ENCODE results near the gene LYL1.

The LYL1 gene

GRCh38 chr19:13115936-13116281 lies 13.3 kb upstream of the LYL1 start:
- DNase-seq (ENCODE audit: extremely low read depth, low read depth), result no peak
- TF ChIP-seq CTCF (IDR thresholded peaks at IDR 0.05; ENCODE audit: low read depth, low read length), result no peak

DNA sequence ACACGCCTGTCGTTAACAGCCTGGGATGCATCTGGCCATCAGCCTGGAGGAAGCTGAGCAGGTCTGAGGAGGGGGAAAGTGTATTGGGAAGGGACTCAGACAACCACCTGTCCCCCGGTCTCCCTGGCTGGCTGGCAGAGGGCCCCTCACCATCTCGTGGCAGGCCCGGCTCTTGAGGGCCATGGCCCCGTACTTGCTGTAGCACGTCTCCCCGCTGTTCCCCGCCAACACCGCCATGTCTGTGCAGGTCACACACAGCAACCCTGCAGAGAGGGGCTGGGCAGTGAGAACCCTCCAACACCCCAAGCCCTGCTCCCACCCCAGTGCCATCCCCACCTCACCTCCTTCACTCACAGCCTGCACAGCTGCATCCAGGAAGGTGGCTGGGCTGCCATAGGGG lies 9.9 kb upstream of the LYL1 start:
- no peak for TF ChIP-seq CTCF (IDR thresholded peaks at IDR 0.05; ENCODE audit: low read depth, low read length)
- DNase-seq (ENCODE audit: extremely low read depth, low read depth), result no peak

- no peak for TF ChIP-seq CTCF (IDR thresholded peaks at IDR 0.05; ENCODE audit: low read depth, low read length)
- DNase-seq (ENCODE audit: extremely low read depth, low read depth), result no peak
Measured at GRCh38 chr19:13110099-13110610, 7.5 kb upstream of the LYL1 start.

- no peak for TF ChIP-seq CTCF (IDR thresholded peaks at IDR 0.05; ENCODE audit: low read depth, low read length)
- no peak for DNase-seq (ENCODE audit: extremely low read depth, low read depth)
Measured at GRCh38 chr19:13109361-13110098, 6.9 kb upstream of the LYL1 start.

- TF ChIP-seq CTCF (IDR thresholded peaks at IDR 0.05; ENCODE audit: low read depth, low read length), result no peak
- DNase-seq (ENCODE audit: extremely low read depth, low read depth), result no peak
Measured at GRCh38 chr19:13104848-13105711, 2.4 kb upstream of the LYL1 start.

DNA sequence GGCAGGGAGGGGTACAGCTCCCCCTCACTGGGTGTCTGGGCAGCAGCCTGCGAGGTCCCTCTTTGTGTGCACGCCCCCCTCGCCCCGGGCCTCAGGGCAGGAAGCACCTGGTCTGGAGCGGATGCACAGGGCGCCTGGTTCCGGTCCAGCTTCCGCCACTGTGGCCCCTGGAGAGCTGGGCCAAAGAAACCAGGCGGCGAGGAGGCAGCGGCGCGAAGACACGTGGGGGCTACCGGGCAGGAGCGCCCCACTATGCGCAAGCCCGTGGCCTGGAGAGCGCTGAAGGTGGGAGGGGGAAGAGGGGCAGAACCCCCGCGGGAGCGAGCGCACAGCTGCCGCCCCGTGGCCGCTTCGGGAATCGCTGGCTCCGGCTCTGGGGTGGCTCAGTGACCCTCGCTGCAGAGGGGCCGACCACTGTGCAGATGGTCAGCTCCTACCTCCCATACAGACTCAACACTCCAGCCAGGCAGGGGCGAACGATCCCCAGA lies 1.7 kb upstream of the LYL1 start:
- peak; percentile 70 for TF ChIP-seq CTCF (IDR thresholded peaks at IDR 0.05; ENCODE audit: low read depth, low read length)

More for the DNA sequence above, 1.7 kb upstream of the LYL1 start:
- no peak for DNase-seq (ENCODE audit: extremely low read depth, low read depth)

Data from AG09319 (cell line).